PC-3 (cell line): ENCODE results near the gene SLC15A4. TPM values are rescaled to one million over a fixed set of nuclear protein-coding genes. Genes with fewer than 3 reads are reported as not detected.

Experiments used
- ATAC-seq: fragments of 200-7000 bp; cut with Tn5 transposase; 2 replicates; pipeline ENCODE4 v1.9.1; 2020; ENCODE audit warnings: mild to moderate bottlenecking, moderate library complexity
- BruUV-seq: library from RNA; stranded (reverse); fragments of 400-500 nt; replicated peaks from 2 replicates; lab custom pipeline; 2021; lab: Mats Ljungman, UMichigan
- CTCF ChIA-PET: fragments of 300-600 bp; sonication (Branson Sonifier 250); formaldehyde crosslinking; loops from one replicate; lab custom pipeline; 2022; ENCODE audit warnings: antibody characterized with exemption; lab: Charles Lee
- POLR2A ChIA-PET: fragments of 300-600 bp; sonication (Branson Sonifier 250); formaldehyde crosslinking; loops from one replicate; lab custom pipeline; 2022; ENCODE audit warnings: antibody characterized with exemption; ENCODE audit not compliant: unreplicated experiment; lab: Charles Lee
- DNase-seq: peaks from one replicate; pipeline ENCODE4 v3.0.0-alpha.2; 2015
- H2AFZ ChIP-seq: fragments of 300-600 bp; sonication (generic); 2 replicates; pipeline ENCODE4 v1.6.0; 2016; ENCODE audit warnings: antibody characterized with exemption, low read length
- H3F3A ChIP-seq: fragments of 300-600 bp; sonication (generic); one replicate; pipeline ENCODE4 v1.6.0; 2017; ENCODE audit warnings: antibody characterized with exemption, low read length, control low read depth, mild to moderate bottlenecking; ENCODE audit not compliant: unreplicated experiment
- H3K27ac ChIP-seq: fragments of 300-600 bp; sonication (generic); 2 replicates; pipeline ENCODE4 v1.5.1; 2016; ENCODE audit warnings: mild to moderate bottlenecking, low read length
- H3K27me3 ChIP-seq: fragments of 300-600 bp; sonication (generic); 2 replicates; pipeline ENCODE4 v1.6.1; 2016; ENCODE audit warnings: low read length, mixed read lengths
- H3K36me3 ChIP-seq: fragments of 300-600 bp; sonication (generic); 2 replicates; pipeline ENCODE4 v1.6.1; 2016; ENCODE audit warnings: low read depth, mixed run types, low read length, mixed read lengths
- H3K4me1 ChIP-seq: fragments of 300-600 bp; sonication (generic); 2 replicates; pipeline ENCODE4 v1.5.1; 2016; ENCODE audit warnings: low read length; ENCODE audit not compliant: insufficient read depth
- H3K4me2 ChIP-seq: fragments of 300-600 bp; sonication (generic); 2 replicates; pipeline ENCODE4 v1.6.0; 2016; ENCODE audit warnings: low read length
- H3K4me3 ChIP-seq: fragments of 300-600 bp; sonication (generic); 2 replicates; pipeline ENCODE4 v1.5.1; 2016; ENCODE audit warnings: mild to moderate bottlenecking, low read length, mixed read lengths
- H3K79me2 ChIP-seq: fragments of 300-600 bp; sonication (generic); 2 replicates; pipeline ENCODE4 v1.6.1; 2017; ENCODE audit warnings: low read length, mixed read lengths
- H3K9ac ChIP-seq: fragments of 300-600 bp; sonication (generic); 2 replicates; pipeline ENCODE4 v1.6.0; 2016; ENCODE audit warnings: mild to moderate bottlenecking, low read length
- H3K9me2 ChIP-seq: fragments of 300-600 bp; sonication (generic); replicated peaks from 2 replicates; pipeline ENCODE4 v1.6.1; 2016; ENCODE audit warnings: mixed run types, low read length, mixed read lengths
- H3K9me3 ChIP-seq: fragments of 300-600 bp; sonication (generic); 2 replicates; pipeline ENCODE4 v1.6.1; 2016; ENCODE audit warnings: low read length, mixed read lengths
- H4K20me1 ChIP-seq: fragments of 300-600 bp; sonication (generic); 2 replicates; pipeline ENCODE4 v1.6.1; 2016; ENCODE audit warnings: low read length, mixed read lengths
- EZH2 ChIP-seq: fragments of 300-600 bp; sonication (generic); IDR thresholded peaks from one replicate; pipeline ENCODE4 v1.6.1; 2017; ENCODE audit warnings: antibody characterized with exemption, mild to moderate bottlenecking, low read length; ENCODE audit not compliant: unreplicated experiment
- EZH2phosphoT487 ChIP-seq: fragments of 300-600 bp; sonication (generic); IDR thresholded peaks from 2 replicates; pipeline ENCODE4 v1.6.1; 2018; ENCODE audit warnings: mild to moderate bottlenecking, antibody characterized with exemption, low read length, borderline replicate concordance
- intact Hi-C: fragments of 100-400 bp; cut with micrococcal nuclease; formaldehyde crosslinking; loops from 2 replicates; pipeline ENCODE4 v1.9.0; 2023
- total RNA-seq: library from RNA; depleted of rRNA; stranded (reverse); fragments of >200 nt; gene quantifications from 2 replicates; pipeline ENCODE4 v1.2.3, GENCODE V29; 2014
- TF ChIP-seq, protein P1 (sequence below): fragments of 300-600 bp; sonication (generic); conservative IDR thresholded peaks from 2 replicates; pipeline ENCODE4 v1.5.1; 2017; ENCODE audit warnings: antibody characterized with exemption, low read depth, mild to moderate bottlenecking, low read length

The SLC15A4 gene
- total RNA-seq, 1 experiment from 2014 or later = 20.8 TPM

DNA sequence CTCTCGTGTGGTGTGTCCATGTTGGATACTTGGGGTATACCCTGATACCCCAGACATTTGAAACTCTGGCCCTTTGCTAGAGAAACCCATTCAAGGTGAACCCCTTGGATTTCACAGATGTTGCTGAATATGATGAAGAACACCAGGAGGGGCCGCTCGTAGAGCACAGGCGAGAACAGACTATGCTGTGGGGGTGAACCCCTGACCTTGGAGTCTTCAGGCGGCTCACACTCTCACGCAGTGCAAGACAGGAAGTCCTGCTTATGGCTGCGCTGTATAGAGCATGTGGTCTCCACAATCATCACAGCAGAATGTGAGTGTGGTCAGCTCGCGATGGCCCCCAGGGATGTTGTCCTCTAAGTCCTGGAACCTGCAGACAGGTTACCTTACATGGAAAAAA lies 60.4 kb downstream of the SLC15A4 start:
- intact Hi-C loops = no loop called here
- ATAC-seq (no peak), DNase-seq (no peak)
- H4K20me1 ChIP-seq = no peaks in the 10 kb centered on the region
- TF ChIP-seq EZH2phosphoT487 = no peak
- TF ChIP-seq, protein P1, sequence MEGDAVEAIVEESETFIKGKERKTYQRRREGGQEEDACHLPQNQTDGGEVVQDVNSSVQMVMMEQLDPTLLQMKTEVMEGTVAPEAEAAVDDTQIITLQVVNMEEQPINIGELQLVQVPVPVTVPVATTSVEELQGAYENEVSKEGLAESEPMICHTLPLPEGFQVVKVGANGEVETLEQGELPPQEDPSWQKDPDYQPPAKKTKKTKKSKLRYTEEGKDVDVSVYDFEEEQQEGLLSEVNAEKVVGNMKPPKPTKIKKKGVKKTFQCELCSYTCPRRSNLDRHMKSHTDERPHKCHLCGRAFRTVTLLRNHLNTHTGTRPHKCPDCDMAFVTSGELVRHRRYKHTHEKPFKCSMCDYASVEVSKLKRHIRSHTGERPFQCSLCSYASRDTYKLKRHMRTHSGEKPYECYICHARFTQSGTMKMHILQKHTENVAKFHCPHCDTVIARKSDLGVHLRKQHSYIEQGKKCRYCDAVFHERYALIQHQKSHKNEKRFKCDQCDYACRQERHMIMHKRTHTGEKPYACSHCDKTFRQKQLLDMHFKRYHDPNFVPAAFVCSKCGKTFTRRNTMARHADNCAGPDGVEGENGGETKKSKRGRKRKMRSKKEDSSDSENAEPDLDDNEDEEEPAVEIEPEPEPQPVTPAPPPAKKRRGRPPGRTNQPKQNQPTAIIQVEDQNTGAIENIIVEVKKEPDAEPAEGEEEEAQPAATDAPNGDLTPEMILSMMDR = no peak
- TF ChIP-seq EZH2 = no peak
- peaks cover 90% of the 10 kb centered on the region for H3K27me3 ChIP-seq
- H3K4me3 ChIP-seq = no peak overlapping the region
- no peak overlapping the region for H3K9ac ChIP-seq
- H3K9me2 ChIP-seq = no peaks in the 10 kb centered on the region
- H3K27ac ChIP-seq = no peak overlapping the region
- no peaks in the 10 kb centered on the region for H3K36me3 ChIP-seq
- CTCF ChIA-PET = no interaction called here
- H3K9me3 ChIP-seq = no peaks in the 10 kb centered on the region
- no TSS peak for BruUV-seq
- H3F3A ChIP-seq = no peaks in the 10 kb centered on the region
- POLR2A ChIA-PET = no interaction called here
- no peak overlapping the region for H2AFZ ChIP-seq
- H3K79me2 ChIP-seq = no peaks in the 10 kb centered on the region
- no peaks in the 10 kb centered on the region for H3K4me1 ChIP-seq
- no peak overlapping the region for H3K4me2 ChIP-seq

DNA sequence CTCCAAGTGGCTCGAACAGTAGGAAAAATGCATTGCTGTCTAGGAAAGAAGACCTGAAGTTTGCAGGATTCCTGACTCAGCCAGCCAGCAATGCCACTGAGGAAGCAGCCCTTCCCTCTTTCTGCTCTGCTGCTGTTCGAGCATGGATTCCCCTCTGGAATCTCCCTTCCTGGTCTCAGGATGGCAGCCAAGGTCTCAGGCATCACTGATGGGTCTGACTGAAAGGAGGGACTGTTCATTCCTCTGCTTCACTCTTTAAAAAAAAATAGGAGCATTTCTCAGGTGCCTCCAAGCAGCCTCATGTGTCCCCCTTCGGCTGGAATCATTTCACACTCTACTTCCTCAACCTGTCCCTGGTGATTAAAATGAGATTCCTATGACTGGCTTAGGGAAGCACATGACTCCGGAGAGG lies 62.4 kb downstream of the SLC15A4 start:
- Histone ChIP-seq H4K20me1 (no peaks in the 10 kb centered on the region), H3K27me3 (peaks cover 86% of the 10 kb centered on the region), H3K9me2 (no peaks in the 10 kb centered on the region), H3K9ac (no peak overlapping the region), H3K36me3 (no peaks in the 10 kb centered on the region), H3K4me1 (no peaks in the 10 kb centered on the region), H3K4me3 (no peak overlapping the region), H3K79me2 (no peaks in the 10 kb centered on the region), H2AFZ (no peak overlapping the region), H3K9me3 (no peaks in the 10 kb centered on the region), H3F3A (no peaks in the 10 kb centered on the region), H3K4me2 (no peak overlapping the region), H3K27ac (no peak overlapping the region)
- no TSS peak for BruUV-seq
- POLR2A ChIA-PET = interaction anchor here (0.6 kb wide), 1 partner anchor 32 kb away, joined by 3 read pairs; no protein-coding TSS in a partner anchor
- intact Hi-C loops = no loop called here
- ATAC-seq = no peak
- no peak for TF ChIP-seq EZH2
- no peak for TF ChIP-seq EZH2phosphoT487
- TF ChIP-seq, protein P1 = no peak
- DNase-seq = no peak
- CTCF ChIA-PET = no interaction called here

DNA sequence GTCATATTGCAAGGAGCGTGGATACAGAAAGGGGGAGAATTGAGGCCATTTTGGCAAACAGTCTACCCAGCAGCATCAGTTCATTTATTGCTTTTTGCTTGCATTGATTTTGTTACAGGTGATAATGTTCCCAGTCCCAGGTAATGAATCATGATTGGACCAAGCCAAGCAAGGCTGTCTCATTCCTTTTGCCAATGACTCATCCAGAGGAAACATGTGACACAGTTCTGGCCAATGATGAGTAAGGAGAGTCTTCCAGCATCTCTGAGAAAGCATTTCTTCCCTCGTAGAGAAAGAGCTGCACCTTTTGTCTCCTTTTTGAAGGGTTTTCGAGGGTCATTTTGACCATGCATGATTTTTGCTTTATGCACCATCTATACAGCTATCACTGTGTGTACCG lies 68.2 kb downstream of the SLC15A4 start:
- H4K20me1 ChIP-seq = no peaks in the 10 kb centered on the region
- TF ChIP-seq EZH2phosphoT487 (no peak), EZH2 (no peak)
- TF ChIP-seq, protein P1 = no peak
- no peak overlapping the region for H3K4me2 ChIP-seq
- H3K9ac ChIP-seq = no peak overlapping the region
- H3K4me3 ChIP-seq = no peak overlapping the region
- peaks cover 62% of the 10 kb centered on the region for H3K27me3 ChIP-seq
- no TSS peak for BruUV-seq
- no peaks in the 10 kb centered on the region for H3K9me3 ChIP-seq
- no peaks in the 10 kb centered on the region for H3K79me2 ChIP-seq
- ATAC-seq (no peak), DNase-seq (peak; percentile 37)
- no peaks in the 10 kb centered on the region for H3K9me2 ChIP-seq
- H3K27ac ChIP-seq = no peak overlapping the region
- H3K4me1 ChIP-seq = no peaks in the 10 kb centered on the region
- CTCF ChIA-PET = no interaction called here
- no peaks in the 10 kb centered on the region for H3K36me3 ChIP-seq
- POLR2A ChIA-PET = no interaction called here
- intact Hi-C loops = no loop called here
- no peaks in the 10 kb centered on the region for H3F3A ChIP-seq
- H2AFZ ChIP-seq = no peak overlapping the region
